Thoracic aorta (tissue), 2 donors: ENCODE results near the gene ANKRD13A. TPM values are rescaled to one million over a fixed set of nuclear protein-coding genes. Genes with fewer than 3 reads are reported as not detected.
"Not testable (repeated sequence)": the region's sequence is repeated elsewhere in the genome, so short reads cannot be mapped to it uniquely, and the experiment has no call there.

Experiments used
- ATAC-seq: fragments of 150-250 bp; one replicate; pipeline ENCODE4 v1.8.0; 2017; ENCODE audit warnings: low read depth; ENCODE audit not compliant: insufficient number of reproducible peaks, low FRiP score
- DNase-seq: peaks from one replicate; pipeline ENCODE4 v3.0.0-alpha.2; 2020; ENCODE audit warnings: low spot score
- H3K27ac ChIP-seq, 2 donors: fragments of 200-600 bp; sonication (generic); 1 replicate in 1 of 2; 2 replicates in 1 of 2; pipeline ENCODE4 v1.5.1; 2016; ENCODE audit warnings: mild to moderate bottlenecking in 2 of 2, moderate library complexity in 2 of 2
- H3K27me3 ChIP-seq: fragments of 200-600 bp; sonication (generic); replicated peaks from 2 replicates; pipeline ENCODE4 v1.6.0; 2016; ENCODE audit warnings: mild to moderate bottlenecking; ENCODE audit not compliant: insufficient read depth
- H3K36me3 ChIP-seq: fragments of 200-600 bp; sonication (generic); one replicate; pipeline ENCODE4 v1.5.1; 2016
- H3K4me1 ChIP-seq, 2 donors: fragments of 200-600 bp; sonication (generic); 1 replicate in 1 of 2; 2 replicates in 1 of 2; pipeline versions ENCODE4 v1.5.1 to v1.6.0; 2016; ENCODE audit warnings: low read depth in 2 of 2, mild to moderate bottlenecking in 1 of 2; ENCODE audit not compliant: control insufficient read depth in 1 of 2
- H3K4me3 ChIP-seq: fragments of 200-600 bp; sonication (generic); 2 replicates; pipeline ENCODE4 v1.5.1; 2016; ENCODE audit warnings: mild to moderate bottlenecking
- H3K9me3 ChIP-seq: fragments of 200-600 bp; sonication (generic); 2 replicates; pipeline ENCODE4 v1.5.1; 2016
- CTCF ChIP-seq: fragments of 200-600 bp; sonication (generic); IDR thresholded peaks from one replicate; pipeline ENCODE4 v1.5.1; 2019; ENCODE audit warnings: antibody characterized with exemption
- total RNA-seq, 2 donors: library from RNA; depleted of rRNA; stranded (reverse); fragments of >200 nt; gene quantifications; one replicate each; pipeline versions ENCODE4 v1.1.0 to v1.2.3, GENCODE V29; 2016

The ANKRD13A gene
- total RNA-seq, 2 donors from 2014 or later: 69.1 to 83.7 TPM

DNA sequence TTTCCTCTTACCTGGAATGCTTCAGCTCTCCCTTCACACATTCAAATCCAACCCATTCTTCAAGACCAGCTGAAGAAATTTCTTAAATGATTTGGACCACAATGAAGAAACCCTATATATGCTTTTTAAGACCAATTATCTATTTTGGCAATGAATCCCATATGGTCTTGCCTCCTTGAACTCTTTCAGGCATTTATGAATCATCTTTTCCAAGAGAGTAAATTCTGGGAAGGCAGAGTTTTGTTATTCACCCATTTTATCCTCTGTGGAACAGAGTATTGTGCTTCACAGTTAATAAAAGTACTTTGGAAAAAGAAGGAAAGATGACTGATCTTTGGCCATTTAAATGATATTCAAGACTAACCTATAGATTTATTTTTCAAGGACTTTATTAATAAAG lies 17.0 kb upstream of the ANKRD13A start:
- no peaks in the 10 kb centered on the region for H3K9me3 ChIP-seq
- H3K4me3 ChIP-seq: no peak overlapping the region
- TF ChIP-seq CTCF: no peak
- no peak overlapping the region for H3K27ac ChIP-seq
- H3K36me3 ChIP-seq: peaks cover 55% of the 10 kb centered on the region
- DNase-seq: no peak
- no peaks in the 10 kb centered on the region for H3K4me1 ChIP-seq
- no peak for ATAC-seq
- no peaks in the 10 kb centered on the region for H3K27me3 ChIP-seq

- DNase-seq: no peak
- no peak for ATAC-seq
- no peak overlapping the region for H3K4me3 ChIP-seq
- no peaks in the 10 kb centered on the region for H3K9me3 ChIP-seq
- no peak for TF ChIP-seq CTCF
- H3K27me3 ChIP-seq: no peaks in the 10 kb centered on the region
- H3K4me1 ChIP-seq: no peaks in the 10 kb centered on the region
- H3K36me3 ChIP-seq: peaks cover 49% of the 10 kb centered on the region
- no peak overlapping the region for H3K27ac ChIP-seq
These were observed 15.6 kb upstream of the ANKRD13A start for GRCh38 chr12:109983432-109984142.

DNA sequence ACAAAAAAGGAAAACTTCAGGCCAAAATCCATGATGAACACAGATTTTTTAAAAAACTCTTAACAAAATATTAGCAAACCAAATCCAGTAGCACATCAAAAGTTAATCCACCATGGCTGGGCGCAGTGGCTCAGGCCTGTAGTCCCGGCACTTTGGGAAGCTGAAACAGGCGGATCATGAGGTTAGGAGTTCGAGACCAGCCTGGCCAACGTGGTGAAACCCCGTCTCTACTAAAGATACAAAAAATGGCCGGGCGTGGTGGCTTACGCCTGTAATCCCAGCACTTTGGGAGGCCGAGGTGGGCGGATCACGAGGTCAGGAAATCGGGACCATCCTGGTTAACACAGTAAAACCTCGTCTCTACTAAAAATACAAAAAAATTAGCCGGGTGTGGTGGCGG lies 13.0 kb upstream of the ANKRD13A start:
- DNase-seq, H3K27ac ChIP-seq, ATAC-seq, H3K9me3 ChIP-seq, H3K27me3 ChIP-seq, H3K4me1 ChIP-seq, H3K4me3 ChIP-seq: not testable (repeated sequence)
- peaks cover 31% of the 10 kb centered on the region for H3K36me3 ChIP-seq

- no peaks in the 10 kb centered on the region for H3K4me1 ChIP-seq
- H3K9me3 ChIP-seq: no peaks in the 10 kb centered on the region
- DNase-seq: no peak
- TF ChIP-seq CTCF: no peak
- H3K27ac ChIP-seq: no peak overlapping the region
- no peaks in the 10 kb centered on the region for H3K27me3 ChIP-seq
- H3K4me3 ChIP-seq: no peak overlapping the region
- H3K36me3 ChIP-seq: peaks cover 26% of the 10 kb centered on the region
- ATAC-seq: no peak
These were observed 11.6 kb upstream of the ANKRD13A start for GRCh38 chr12:109987615-109988014.

DNA sequence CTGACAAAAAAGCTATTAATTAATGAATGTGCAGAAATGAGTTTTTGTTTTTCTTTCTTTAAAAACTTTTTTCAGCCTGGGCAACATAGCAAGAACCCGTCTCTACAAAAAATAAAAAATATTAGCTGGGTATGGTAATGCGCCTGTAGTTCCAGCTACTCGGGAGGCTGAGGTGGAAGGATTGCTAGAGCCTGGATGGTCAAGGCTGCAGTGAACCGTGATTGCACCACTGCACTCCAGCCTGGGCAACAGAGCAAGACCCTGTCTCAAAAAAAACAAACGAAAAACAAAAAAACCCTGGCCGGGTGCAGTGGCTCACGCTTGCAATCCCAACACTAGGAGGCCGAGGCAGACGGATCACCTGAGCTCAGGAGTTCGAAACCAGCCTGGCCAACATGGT lies 11.0 kb upstream of the ANKRD13A start:
- Histone ChIP-seq H3K4me3 (no peak overlapping the region), H3K27ac (no peak overlapping the region), H3K27me3 (no peaks in the 10 kb centered on the region), H3K36me3 (peaks cover 22% of the 10 kb centered on the region), H3K9me3 (no peaks in the 10 kb centered on the region), H3K4me1 (no peaks in the 10 kb centered on the region)
- TF ChIP-seq CTCF: no peak
- no peak for DNase-seq
- ATAC-seq: no peak

DNA sequence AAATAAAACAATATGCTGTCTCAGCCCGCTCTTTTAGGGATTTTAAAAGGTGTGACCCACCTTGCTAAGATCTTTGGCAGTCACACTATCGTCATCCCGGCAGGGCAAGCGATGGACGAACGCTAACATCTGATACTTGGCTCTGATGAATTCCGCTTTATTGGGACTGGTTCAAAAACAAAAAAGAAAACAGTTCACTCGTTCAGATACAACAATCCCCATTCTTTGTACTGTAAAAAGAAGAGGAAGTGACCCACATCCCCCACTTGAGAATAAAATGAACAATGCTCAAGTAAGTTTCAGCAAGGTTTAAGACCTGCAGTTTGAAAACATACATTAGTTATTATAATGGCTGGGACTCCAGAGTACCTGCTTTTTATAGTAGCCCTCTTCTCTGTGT lies 10.3 kb upstream of the ANKRD13A start:
- no peaks in the 10 kb centered on the region for H3K27me3 ChIP-seq
- no peak overlapping the region for H3K4me3 ChIP-seq
- peaks cover 16% of the 10 kb centered on the region for H3K36me3 ChIP-seq
- DNase-seq (no peak), ATAC-seq (no peak)
- TF ChIP-seq CTCF: no peak
- H3K27ac ChIP-seq: no peak overlapping the region
- H3K4me1 ChIP-seq: peaks cover 0 to 1% of the 10 kb centered on the region in 2 donors
- H3K9me3 ChIP-seq: no peaks in the 10 kb centered on the region
